CD4-positive, alpha-beta T cell (primary cell): ENCODE data around the gene ARMC7. TPM values are rescaled to one million over a fixed set of nuclear protein-coding genes. Genes with fewer than 3 reads are reported as not detected.
A peak's percentile ranks its signal among the peaks of the same experiment; 100 is the strongest.

Source experiments
- ATAC-seq: fragments of 200-7000 bp; cut with Tn5 transposase; one replicate; pipeline ENCODE4 v1.10.0; 2022; ENCODE audit warnings: mild to moderate bottlenecking; ENCODE audit not compliant: poor library complexity
- CTCF ChIA-PET: fragments of 350-600 bp; sonication (Branson Sonifier 250); formaldehyde crosslinking; loops from one replicate; lab custom pipeline; 2021; ENCODE audit warnings: antibody characterized with exemption, inconsistent platforms; lab: Charles Lee
- POLR2A ChIA-PET: fragments of 350-600 bp; sonication (Branson Sonifier 250); formaldehyde crosslinking; loops from one replicate; lab custom pipeline; 2021; ENCODE audit warnings: antibody characterized with exemption, inconsistent platforms; lab: Charles Lee
- DNase-seq, 14 experiments: peaks; one replicate each; pipeline ENCODE4 v3.0.0-alpha.2; 2013 to 2020; ENCODE audit warnings: mixed read lengths in 2 of 14
- H3K27ac ChIP-seq, 2 donors: one replicate each; pipeline versions ENCODE4 v1.5.1 to v1.7.0; 2013; ENCODE audit warnings: low read length in 2 of 2, low read depth in 1 of 2, mild to moderate bottlenecking in 1 of 2
- H3K27me3 ChIP-seq, 2 experiments: 1 replicate in 1 of 2; 2 replicates in 1 of 2; pipeline versions ENCODE4 v1.6.1 to v1.7.0; 2013; ENCODE audit warnings: low read length in 2 of 2, control low read depth in 1 of 2, mild to moderate bottlenecking in 1 of 2, moderate library complexity in 1 of 2; ENCODE audit not compliant: insufficient read depth in 2 of 2, control insufficient read depth in 1 of 2
- H3K36me3 ChIP-seq: one replicate; pipeline ENCODE4 v1.6.1; 2013; ENCODE audit warnings: low read length, control low read depth; ENCODE audit not compliant: insufficient read depth
- H3K4me1 ChIP-seq: one replicate; pipeline ENCODE4 v1.6.1; 2013; ENCODE audit warnings: low read length, control low read depth; ENCODE audit not compliant: insufficient read depth
- H3K4me3 ChIP-seq: one replicate; pipeline ENCODE4 v1.5.1; 2013; ENCODE audit warnings: mild to moderate bottlenecking, low read length, moderate library complexity
- H3K9me3 ChIP-seq, 2 experiments: 1 replicate in 1 of 2; 2 replicates in 1 of 2; pipeline versions ENCODE4 v1.6.1 to v1.7.0; 2013; ENCODE audit warnings: low read length in 2 of 2, mild to moderate bottlenecking in 2 of 2, control low read depth in 1 of 2, moderate library complexity in 1 of 2; ENCODE audit not compliant: control insufficient read depth in 1 of 2, insufficient read depth in 1 of 2
- H3K27ac Mint-ChIP-seq: one replicate; pipeline ENCODE4 v1.8.0; 2020; ENCODE audit warnings: mixed read lengths
- H3K27me3 Mint-ChIP-seq: one replicate; pipeline ENCODE4 v1.8.0; 2021; ENCODE audit warnings: mixed read lengths
- H3K36me3 Mint-ChIP-seq: one replicate; pipeline ENCODE4 v1.8.0; 2021; ENCODE audit warnings: low read depth, mixed read lengths
- H3K4me1 Mint-ChIP-seq: one replicate; pipeline ENCODE4 v1.8.0; 2021; ENCODE audit warnings: low read depth, mixed read lengths
- H3K4me3 Mint-ChIP-seq: one replicate; pipeline ENCODE4 v1.8.0; 2020; ENCODE audit warnings: mild to moderate bottlenecking, mixed read lengths
- H3K9me3 Mint-ChIP-seq: one replicate; pipeline ENCODE4 v1.8.0; 2020; ENCODE audit warnings: mixed read lengths
- intact Hi-C, 2 experiments: fragments of 100-400 bp; cut with DNase I in 1 of 2; cut with micrococcal nuclease in 1 of 2; formaldehyde crosslinking; loops; one replicate each; pipeline versions ENCODE4 v1.15.1 to v1.9.0; 2023 to 2025; cut with DNase I, micrococcal nuclease
- polyA plus RNA-seq, 2 donors: library from polyadenylated mRNA; unstranded; fragments of 120-200 nt; gene quantifications; one replicate each; pipeline ENCODE4 v1.2.1, GENCODE V29; 2013
- total RNA-seq, 174 experiments: library from RNA in 2 of 174; stranded (reverse) in 2 of 174; gene quantifications; one replicate each; pipeline ENCODE4 v1.2.3 and lab custom pipeline; 2021 to 2026
- TF ChIP-seq, protein P1 (sequence below): fragments of 200-600 bp; IDR thresholded peaks from one replicate; pipeline ENCODE4 v1.8.0; 2022; ENCODE audit warnings: antibody characterized with exemption, mild to moderate bottlenecking

ARMC7 gene
- total RNA-seq, result 1 to 10 TPM; 4.1 to 4.8 TPM
- polyA plus RNA-seq (2013, experiment 1 of 2), result 12.4 TPM
- polyA plus RNA-seq (2013, experiment 2 of 2), result 13.4 TPM
- total RNA-seq (lab: John Stamatoyannopoulos, UW), result 2.3 to 25.5 (median 10.8) reads per million in 172 experiments

DNA sequence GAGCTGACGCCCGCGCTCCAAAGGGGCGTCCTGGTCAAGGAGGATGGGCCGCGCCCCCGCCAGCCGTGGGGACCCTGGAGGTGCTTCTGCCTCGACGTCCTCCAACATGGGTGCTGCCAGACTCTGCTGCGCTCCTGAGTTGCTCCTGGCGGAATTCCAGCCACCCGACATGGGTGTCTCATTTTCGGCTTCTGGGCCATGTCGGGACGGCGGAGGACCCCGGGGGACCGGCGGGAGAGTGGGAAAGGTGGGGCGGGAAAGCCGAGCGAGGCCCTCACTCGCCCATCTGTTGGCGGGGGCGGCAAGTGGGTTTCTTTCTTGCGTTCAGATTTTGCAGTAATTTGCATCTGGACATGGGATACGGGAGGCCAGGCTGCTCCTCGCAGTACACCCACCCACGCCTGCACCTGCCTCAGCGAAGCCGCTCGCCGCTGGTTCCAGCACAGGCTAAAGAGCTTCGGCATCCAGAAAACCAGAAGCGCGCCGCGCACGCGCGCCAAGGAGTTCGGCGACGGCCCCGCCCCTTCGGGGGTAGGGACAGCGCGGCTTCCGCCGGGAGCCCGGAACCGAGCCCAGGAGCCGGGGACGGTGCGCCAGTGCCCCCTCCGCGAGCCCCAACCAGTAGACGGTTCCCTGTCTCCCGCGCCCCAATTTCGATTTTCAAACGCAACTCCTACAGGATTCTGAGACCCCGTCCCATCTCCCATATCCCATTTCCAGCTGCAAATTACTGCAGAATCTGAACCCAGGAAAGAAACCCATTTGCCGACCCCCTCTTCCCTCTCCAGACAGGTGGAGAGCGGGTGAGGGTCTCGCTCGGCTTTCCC, at the start of gene ARMC7:
Gene ARMC7 (plus strand): TSS at position 563 of the 827 bp plus-strand sequence. CDS start 320 bp downstream, outside the sequence.
- ChIA-PET POLR2A (interaction anchor here (0.6 to 1.9 kb wide), 17 partner anchors 14 to 296 kb away, joined by 3 to 14 read pairs (median 5); partner anchors contain the start of genes ATP5PD, CDR2L, GRB2 and JPT1), CTCF (interaction anchor here (0.5 to 6.5 kb wide), 6 partner anchors 14 to 118 kb away, joined by 3 to 102 read pairs (median 4); partner anchors contain the start of genes NT5C and NUP85)
- Histone ChIP-seq H3K27ac (peak within 1 kb of the TSS; percentile 29 to 59), H3K4me3 (peak within 1 kb of the TSS; percentile 89), H3K36me3 (peaks cover 1% of the 10 kb centered on the region), H3K9me3 (no peaks in the 10 kb centered on the region), H3K4me1 (peaks cover 44% of the 10 kb centered on the region), H3K27me3 (no peaks in the 10 kb centered on the region)
- Mint-ChIP-seq H3K4me1 (peaks cover 32% of the 10 kb centered on the region), H3K9me3 (no peaks in the 10 kb centered on the region), H3K27ac (peak within 1 kb of the TSS; percentile 82), H3K36me3 (peaks cover 14% of the 10 kb centered on the region), H3K27me3 (no peaks in the 10 kb centered on the region), H3K4me3 (peak within 1 kb of the TSS; percentile 92)
- TF ChIP-seq, protein P1, sequence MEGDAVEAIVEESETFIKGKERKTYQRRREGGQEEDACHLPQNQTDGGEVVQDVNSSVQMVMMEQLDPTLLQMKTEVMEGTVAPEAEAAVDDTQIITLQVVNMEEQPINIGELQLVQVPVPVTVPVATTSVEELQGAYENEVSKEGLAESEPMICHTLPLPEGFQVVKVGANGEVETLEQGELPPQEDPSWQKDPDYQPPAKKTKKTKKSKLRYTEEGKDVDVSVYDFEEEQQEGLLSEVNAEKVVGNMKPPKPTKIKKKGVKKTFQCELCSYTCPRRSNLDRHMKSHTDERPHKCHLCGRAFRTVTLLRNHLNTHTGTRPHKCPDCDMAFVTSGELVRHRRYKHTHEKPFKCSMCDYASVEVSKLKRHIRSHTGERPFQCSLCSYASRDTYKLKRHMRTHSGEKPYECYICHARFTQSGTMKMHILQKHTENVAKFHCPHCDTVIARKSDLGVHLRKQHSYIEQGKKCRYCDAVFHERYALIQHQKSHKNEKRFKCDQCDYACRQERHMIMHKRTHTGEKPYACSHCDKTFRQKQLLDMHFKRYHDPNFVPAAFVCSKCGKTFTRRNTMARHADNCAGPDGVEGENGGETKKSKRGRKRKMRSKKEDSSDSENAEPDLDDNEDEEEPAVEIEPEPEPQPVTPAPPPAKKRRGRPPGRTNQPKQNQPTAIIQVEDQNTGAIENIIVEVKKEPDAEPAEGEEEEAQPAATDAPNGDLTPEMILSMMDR, result no peak
- intact Hi-C loops, result loop anchor here (1.0 to 10.0 kb wide), 3 partner anchors 45 to 62 kb away; no protein-coding TSS in a partner anchor
- peak; percentile 80 for ATAC-seq
- DNase-seq, result peak; percentile 84 to 97 (median 90)

DNA sequence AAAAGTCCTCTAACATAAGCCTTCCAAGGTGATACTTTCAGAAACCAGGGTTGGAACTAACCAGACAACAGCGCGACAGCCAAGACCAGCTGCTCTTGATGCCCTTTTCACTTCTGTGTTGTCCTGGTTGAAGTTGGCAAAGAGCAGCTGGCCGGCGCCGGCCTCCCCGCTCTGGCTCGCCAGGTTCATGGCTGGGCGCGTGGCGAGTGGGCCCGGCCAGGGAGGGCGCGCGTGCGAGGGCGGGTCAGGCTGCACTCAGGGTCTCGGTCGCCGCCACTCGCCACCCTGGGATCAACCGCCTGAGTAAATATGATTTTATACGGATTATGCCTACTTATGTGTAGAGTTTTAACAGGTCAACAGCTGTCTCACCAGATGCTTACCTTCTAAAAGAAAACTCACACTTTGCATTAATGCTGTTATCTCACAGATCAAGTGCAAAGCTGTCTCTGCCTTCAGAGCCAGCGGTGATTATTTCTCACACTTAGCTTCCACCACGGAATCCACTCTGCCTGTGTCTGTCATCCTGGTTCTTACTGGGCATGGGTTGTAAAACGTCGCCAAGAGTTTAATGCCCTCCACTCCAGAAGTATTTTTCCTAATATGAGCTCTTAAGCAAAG, 49.2 kb upstream of the ARMC7 start:
- Mint-ChIP-seq H3K9me3 (no peaks in the 10 kb centered on the region), H3K4me1 (peaks cover 21% of the 10 kb centered on the region), H3K27ac (no peak overlapping the region), H3K4me3 (no peak overlapping the region), H3K27me3 (no peaks in the 10 kb centered on the region), H3K36me3 (peaks cover 71% of the 10 kb centered on the region)
- Histone ChIP-seq H3K36me3 (peaks cover 62% of the 10 kb centered on the region), H3K9me3 (no peaks in the 10 kb centered on the region), H3K27me3 (no peaks in the 10 kb centered on the region), H3K4me1 (peaks cover 12% of the 10 kb centered on the region), H3K27ac (no peak overlapping the region), H3K4me3 (no peak overlapping the region)
- intact Hi-C loops, result loop anchor here (2.0 to 10.0 kb wide), 5 partner anchors 47 to 142 kb away; partner anchors contain the start of genes ARMC7 (in 1 of the 2) and SUMO2 (in 1 of the 2)
- POLR2A ChIA-PET, result interaction anchor here (0.9 to 2.0 kb wide), 18 partner anchors 10 to 210 kb away, joined by 3 to 13 read pairs (median 5); partner anchors contain the start of genes ARMC7, KCTD2, MIF4GD and MRPL58
- DNase-seq, result no peak
- CTCF ChIA-PET, result interaction anchor here (0.8 to 1.5 kb wide), 7 partner anchors 12 to 141 kb away, joined by 3 to 5 read pairs (median 3); no protein-coding TSS in a partner anchor
- TF ChIP-seq, protein P1, result no peak
- ATAC-seq, result no peak

DNA sequence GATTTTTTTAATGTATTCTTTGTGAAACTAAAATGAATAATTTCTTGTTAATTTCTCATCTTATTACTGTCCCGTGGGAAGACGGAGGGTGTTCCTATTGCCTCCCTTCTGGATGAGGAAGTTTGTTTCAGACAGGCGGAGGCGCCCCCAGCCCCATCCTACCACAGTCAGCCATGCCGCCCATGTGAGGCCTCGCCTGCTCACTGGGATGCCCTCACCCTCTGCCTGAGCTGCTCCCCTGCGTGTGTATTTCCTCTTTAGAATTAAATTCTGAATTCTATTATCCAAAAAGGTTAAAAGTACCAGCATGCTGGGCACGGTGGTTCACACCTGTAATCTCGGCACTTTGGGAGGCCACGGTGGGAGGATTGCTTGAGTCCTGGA, 48.7 kb upstream of the ARMC7 start:
- no peaks in the 10 kb centered on the region for H3K9me3 Mint-ChIP-seq
- no peaks in the 10 kb centered on the region for H3K9me3 ChIP-seq

More for the DNA sequence above, 48.7 kb upstream of the ARMC7 start:
- peaks cover 24% of the 10 kb centered on the region for H3K4me1 Mint-ChIP-seq
- no peak overlapping the region for H3K27ac ChIP-seq
- peaks cover 68% of the 10 kb centered on the region for H3K36me3 Mint-ChIP-seq
- TF ChIP-seq, protein P1, result no peak
- no peak overlapping the region for H3K4me3 ChIP-seq
- ChIA-PET CTCF (interaction anchor here (0.8 to 1.5 kb wide), 3 partner anchors 53 to 111 kb away, joined by 3 to 4 read pairs (median 4); no protein-coding TSS in a partner anchor), POLR2A (interaction anchor here (0.6 to 2.0 kb wide), 7 partner anchors 9 to 210 kb away, joined by 3 to 11 read pairs (median 5); partner anchors contain the start of genes ARMC7, KCTD2 and MIF4GD)
- no peak overlapping the region for H3K27ac Mint-ChIP-seq
- no peaks in the 10 kb centered on the region for H3K27me3 Mint-ChIP-seq
- intact Hi-C loops, result loop anchor here (2.0 to 10.0 kb wide), 5 partner anchors 46 to 141 kb away; partner anchors contain the start of genes ARMC7 (in 1 of the 2) and SUMO2 (in 1 of the 2)
- peaks cover 58% of the 10 kb centered on the region for H3K36me3 ChIP-seq
- no peak overlapping the region for H3K4me3 Mint-ChIP-seq
- no peaks in the 10 kb centered on the region for H3K27me3 ChIP-seq
- H3K4me1 ChIP-seq, result peaks cover 15% of the 10 kb centered on the region
- DNase-seq (no peak), ATAC-seq (no peak)
